Activated CD4-positive, alpha-beta T cell treated with anti-CD3 and anti-CD28 coated beads, Interleukin-2, Interleukin-4, amounts not matched to agents 100 ng/mL and 50 ng/mL, durations not matched to agents 16 hours and 8 hours (primary cell): ENCODE data around the gene OR10A2.
"Not testable (repeated sequence)": the region's sequence is repeated elsewhere in the genome, so short reads cannot be mapped to it uniquely, and the experiment has no call there.

Source experiments
- DNase-seq: peaks from one replicate; pipeline ENCODE4 v3.0.0-alpha.2; 2020; ENCODE audit warnings: low spot score

OR10A2 gene

GRCh38 chr11:6887711-6888110 lies 24.9 kb downstream of the OR10A2 start:
- not testable (repeated sequence) for DNase-seq

- no peak for DNase-seq
Observed at GRCh38 chr11:6888830-6889229, 26.0 kb downstream of the OR10A2 start.

- no peak for DNase-seq
Observed at GRCh38 chr11:6889835-6890234, 27.0 kb downstream of the OR10A2 start.

GRCh38 chr11:6892400-6892799 lies 29.5 kb downstream of the OR10A2 start, which contains the start of gene OR2D2:
TSS of gene OR2D2 (minus strand) at chr11:6892500. CDS start at chr11:6892500, 0 bp downstream.
- no peak for DNase-seq

GRCh38 chr11:6894097-6894496 lies 31.2 kb downstream of the OR10A2 start:
- no peak for DNase-seq

- peak; percentile 17 for DNase-seq
Observed at GRCh38 chr11:6895010-6895409, 32.2 kb downstream of the OR10A2 start.

GRCh38 chr11:6898911-6899310 lies 36.1 kb downstream of the OR10A2 start:
- no peak for DNase-seq

GRCh38 chr11:6900327-6900999 lies 37.6 kb downstream of the OR10A2 start:
- DNase-seq, result no peak

- DNase-seq, result not testable (repeated sequence)
Observed at GRCh38 chr11:6904804-6905203, 41.9 kb downstream of the OR10A2 start.

GRCh38 chr11:6911378-6911777 lies 48.5 kb downstream of the OR10A2 start:
- no peak for DNase-seq

GRCh38 chr11:6911948-6912347 lies 49.1 kb downstream of the OR10A2 start:
- no peak for DNase-seq

GRCh38 chr11:6919698-6920097 lies 56.8 kb downstream of the OR10A2 start:
- no peak for DNase-seq

- no peak for DNase-seq
Observed at GRCh38 chr11:6920702-6921101, 57.8 kb downstream of the OR10A2 start, which contains the start of gene OR2D3. TSS of gene OR2D3 (plus strand) at chr11:6921002. CDS start at chr11:6921002, 0 bp downstream.
